Large intestine (tissue), 3 donors: ENCODE data around the gene P2RY6. TPM values are rescaled to one million over a fixed set of nuclear protein-coding genes. Genes with fewer than 3 reads are reported as not detected.

ENCODE experiments used
- DNase-seq, 2 donors: peaks; one replicate each; pipeline versions ENCODE4 v3.0.0 to v3.0.0-alpha.2; 2013
- H3K27ac ChIP-seq: one replicate; pipeline ENCODE4 v1.5.1; 2013; ENCODE audit warnings: low read length
- H3K27me3 ChIP-seq: 2 replicates; pipeline ENCODE4 v1.6.1; 2013; ENCODE audit warnings: low read length; ENCODE audit not compliant: control insufficient read depth, insufficient read depth
- H3K36me3 ChIP-seq: 2 replicates; pipeline ENCODE4 v1.6.1; 2013; ENCODE audit warnings: low read length; ENCODE audit not compliant: control insufficient read depth, insufficient read depth
- H3K4me1 ChIP-seq: one replicate; pipeline ENCODE4 v1.6.1; 2013; ENCODE audit warnings: low read length; ENCODE audit not compliant: control insufficient read depth, insufficient read depth
- H3K4me3 ChIP-seq: one replicate; pipeline ENCODE4 v1.5.1; 2013; ENCODE audit warnings: low read length
- H3K9me3 ChIP-seq: one replicate; pipeline ENCODE4 v1.6.1; 2013; ENCODE audit warnings: mild to moderate bottlenecking, low read depth, low read length, moderate library complexity; ENCODE audit not compliant: control insufficient read depth
- WGBS: methylation state at CpG from one replicate; pipeline ENCODE4 v1.1.5; 2013; ENCODE audit warnings: low lambda C conversion rate; ENCODE audit not compliant: insufficient coverage; 5-methylcytosine and 5-hydroxymethylcytosine counted together
- polyA plus RNA-seq: library from polyadenylated mRNA; unstranded; fragments of 120-200 nt; gene quantifications from one replicate; pipeline ENCODE4 v1.2.1, GENCODE V29; 2013

Gene P2RY6
- polyA plus RNA-seq, 1 donor = 19.9 TPM

- Histone ChIP-seq H3K27me3 (no peaks in the 10 kb centered on the region), H3K4me3 (no peak overlapping the region), H3K36me3 (no peaks in the 10 kb centered on the region), H3K9me3 (no peaks in the 10 kb centered on the region), H3K27ac (peak overlapping the region; percentile 92), H3K4me1 (peaks cover 53% of the 10 kb centered on the region)
- 94% methylated on average over 3 of the region's 5 CpGs for WGBS
- DNase-seq = peak; percentile 68 to 83
These were observed 8.5 kb downstream of the P2RY6 start for GRCh38 chr11:73280626-73281025.

DNA sequence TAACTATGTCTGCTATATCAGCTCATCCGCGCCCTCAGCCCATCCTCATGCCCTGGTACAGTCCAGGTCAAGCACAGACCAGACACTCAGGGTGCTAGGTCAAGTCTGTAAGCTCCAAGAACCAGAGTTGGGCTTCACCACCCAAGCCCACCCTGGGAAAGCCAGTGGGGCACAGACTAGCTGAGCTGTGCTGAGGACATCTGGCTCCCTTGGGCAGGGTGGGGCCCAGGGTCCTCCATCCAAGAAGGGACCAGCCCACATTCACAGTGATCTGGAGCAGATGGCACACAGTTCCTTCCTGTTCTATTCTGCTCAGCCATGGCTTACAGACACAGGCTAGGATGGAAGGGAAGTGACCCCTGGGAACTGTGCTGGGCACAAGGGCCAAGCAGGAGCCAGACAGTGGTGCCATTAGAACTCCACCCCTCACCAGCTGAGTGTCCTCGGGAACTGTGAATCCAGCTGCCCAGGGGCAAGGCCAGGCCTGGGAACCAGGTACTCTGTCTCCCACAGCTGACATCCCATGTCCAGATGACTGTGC lies 9.1 kb downstream of the P2RY6 start:
- H3K27me3 ChIP-seq = no peaks in the 10 kb centered on the region
- no peak for DNase-seq
- H3K27ac ChIP-seq = peak overlapping the region; percentile 92
- H3K9me3 ChIP-seq = no peaks in the 10 kb centered on the region
- H3K36me3 ChIP-seq = no peaks in the 10 kb centered on the region
- H3K4me3 ChIP-seq = no peak overlapping the region
- no CpG with 5 or more reads among the region's 3 CpGs for WGBS
- peaks cover 57% of the 10 kb centered on the region for H3K4me1 ChIP-seq

GRCh38 chr11:73281796-73282660 lies 9.9 kb downstream of the P2RY6 start:
- Histone ChIP-seq H3K36me3 (no peaks in the 10 kb centered on the region), H3K27me3 (no peaks in the 10 kb centered on the region), H3K4me1 (peaks cover 55% of the 10 kb centered on the region), H3K4me3 (no peak overlapping the region), H3K27ac (peak overlapping the region; percentile 92), H3K9me3 (no peaks in the 10 kb centered on the region)
- no peak for DNase-seq
- no CpG with 5 or more reads among the region's 3 CpGs for WGBS

GRCh38 chr11:73283276-73284000 lies 11.3 kb downstream of the P2RY6 start:
- H3K27ac ChIP-seq = peak overlapping the region; percentile 30
- H3K36me3 ChIP-seq = no peaks in the 10 kb centered on the region
- peak in 1 of 2 donors; percentile 65 for DNase-seq
- no peaks in the 10 kb centered on the region for H3K27me3 ChIP-seq
- H3K4me1 ChIP-seq = peaks cover 56% of the 10 kb centered on the region
- H3K9me3 ChIP-seq = no peaks in the 10 kb centered on the region
- H3K4me3 ChIP-seq = no peak overlapping the region
- 60% methylated on average over 2 of the region's 10 CpGs for WGBS

GRCh38 chr11:73284106-73284505 lies 12.0 kb downstream of the P2RY6 start:
- Histone ChIP-seq H3K27ac (peak overlapping the region; percentile 21), H3K4me3 (no peak overlapping the region), H3K9me3 (no peaks in the 10 kb centered on the region), H3K4me1 (peaks cover 63% of the 10 kb centered on the region), H3K36me3 (no peaks in the 10 kb centered on the region), H3K27me3 (no peaks in the 10 kb centered on the region)
- WGBS = no CpG with 5 or more reads among the region's 3 CpGs
- DNase-seq = no peak

- H3K4me3 ChIP-seq = no peak overlapping the region
- H3K9me3 ChIP-seq = no peaks in the 10 kb centered on the region
- H3K36me3 ChIP-seq = no peaks in the 10 kb centered on the region
- no peaks in the 10 kb centered on the region for H3K27me3 ChIP-seq
- peaks cover 64% of the 10 kb centered on the region for H3K4me1 ChIP-seq
- no peak for DNase-seq
- whole genome bisulfite sequencing = no CpG with 5 or more reads among the region's 1 CpG
- no peak overlapping the region for H3K27ac ChIP-seq
These were observed 13.6 kb downstream of the P2RY6 start for GRCh38 chr11:73285721-73286120.

DNA sequence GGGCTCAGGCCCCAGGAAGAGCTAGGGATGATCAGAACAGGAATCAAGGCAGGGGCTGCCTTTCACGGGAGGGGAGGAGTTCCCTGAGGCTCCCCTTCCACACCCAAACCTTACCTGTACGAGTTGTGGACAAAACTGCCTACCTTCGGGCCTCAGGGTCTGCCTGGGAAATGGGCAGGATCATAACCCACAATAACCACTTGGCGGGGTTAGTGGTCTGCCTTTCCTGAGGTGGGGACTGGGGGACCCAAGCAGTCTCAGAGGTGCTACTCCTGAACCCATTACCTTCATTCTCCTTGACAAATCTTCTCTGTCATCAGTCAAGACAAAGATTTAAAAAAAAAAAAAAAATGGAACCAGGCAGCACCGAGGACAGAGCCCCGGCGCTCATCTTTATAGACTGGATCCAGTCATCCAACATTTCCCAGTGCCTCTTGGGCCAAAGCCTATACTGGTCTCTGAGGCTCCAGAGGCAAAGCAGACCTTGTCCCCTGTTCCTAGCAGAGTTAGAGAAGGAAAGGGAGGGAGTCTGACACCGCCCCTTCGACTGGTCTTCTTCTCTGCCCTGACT lies 14.2 kb downstream of the P2RY6 start:
- peaks cover 64% of the 10 kb centered on the region for H3K4me1 ChIP-seq
- H3K36me3 ChIP-seq = no peaks in the 10 kb centered on the region

DNA sequence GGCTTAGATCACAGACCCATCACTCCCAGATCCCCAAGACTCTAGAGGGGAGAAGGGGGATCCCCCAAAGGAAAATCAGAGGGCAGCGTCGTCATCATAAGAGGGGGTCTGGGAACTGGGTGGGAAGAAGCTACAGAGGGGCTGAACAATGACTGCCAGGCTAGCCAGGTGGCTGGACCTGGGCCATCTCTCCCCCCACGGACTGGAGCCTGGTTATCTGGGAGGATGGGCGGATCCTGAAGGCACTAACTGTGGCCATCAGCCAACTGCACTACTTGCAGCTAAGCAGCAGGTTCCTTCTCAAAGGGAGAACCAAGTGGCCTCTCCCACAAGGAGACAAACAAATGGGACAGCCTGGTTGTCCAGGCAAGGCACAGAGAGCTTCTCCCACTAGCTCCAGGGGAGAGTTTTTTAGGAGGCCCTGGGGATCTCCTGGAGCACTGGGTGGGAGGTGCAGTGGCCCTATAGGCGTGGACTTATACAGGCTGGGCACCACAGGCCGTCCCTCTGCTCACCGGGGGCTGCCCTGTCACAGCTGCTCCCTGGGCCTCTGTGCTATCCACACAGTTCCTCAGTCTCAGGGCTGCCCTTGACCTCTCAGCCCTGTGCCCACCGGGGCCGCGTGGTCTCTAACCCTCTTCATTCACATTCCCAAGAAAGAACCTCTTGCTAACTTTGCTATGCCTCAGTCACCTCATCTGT lies 15.4 kb downstream of the P2RY6 start:
- Histone ChIP-seq H3K27me3 (no peaks in the 10 kb centered on the region), H3K36me3 (no peaks in the 10 kb centered on the region), H3K9me3 (no peaks in the 10 kb centered on the region), H3K4me3 (no peak overlapping the region), H3K27ac (peak overlapping the region; percentile 5), H3K4me1 (peaks cover 59% of the 10 kb centered on the region)
- no CpG with 5 or more reads among the region's 10 CpGs for WGBS
- no peak for DNase-seq

More for the DNA sequence above, 14.2 kb downstream of the P2RY6 start:
- H3K27me3 ChIP-seq = no peaks in the 10 kb centered on the region
- no peak overlapping the region for H3K27ac ChIP-seq
- H3K4me3 ChIP-seq = no peak overlapping the region
- no peaks in the 10 kb centered on the region for H3K9me3 ChIP-seq
- WGBS = no CpG with 5 or more reads among the region's 9 CpGs
- DNase-seq = no peak

DNA sequence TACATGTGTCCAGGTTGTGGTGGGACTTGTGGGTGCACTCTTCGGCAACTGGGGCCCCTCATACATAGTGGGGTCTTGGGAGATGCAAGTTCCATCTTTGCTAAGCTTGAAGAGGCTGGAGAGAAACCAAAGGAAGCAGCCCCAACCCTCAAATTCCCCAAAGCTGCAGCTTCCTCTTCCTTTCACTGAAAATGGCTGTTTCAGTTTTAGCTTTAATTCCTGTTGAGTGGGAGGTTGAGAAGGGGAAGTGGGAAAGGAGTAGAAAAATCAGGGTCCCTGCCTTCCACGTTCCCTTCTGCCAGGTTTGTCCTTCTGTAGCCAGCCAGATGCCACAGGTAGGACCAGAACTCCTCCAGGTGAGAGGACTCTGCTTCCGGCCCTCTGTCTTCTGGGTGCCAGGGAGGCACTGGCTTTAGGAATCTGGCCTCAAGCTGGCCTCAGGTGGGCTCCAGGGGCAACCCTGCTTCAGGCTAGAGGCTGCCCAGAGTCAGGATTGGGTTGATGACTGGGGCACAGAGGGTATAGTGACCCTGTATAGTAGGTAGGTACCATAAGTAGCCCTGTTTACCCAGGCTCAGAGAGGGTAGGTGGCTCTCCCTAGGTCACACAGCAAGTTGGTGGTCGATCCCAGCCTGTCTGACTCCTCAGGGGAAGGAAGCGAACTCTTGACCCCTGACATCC lies 16.2 kb downstream of the P2RY6 start:
- Histone ChIP-seq H3K27ac (peak overlapping the region; percentile 38), H3K4me3 (no peak overlapping the region), H3K27me3 (no peaks in the 10 kb centered on the region), H3K9me3 (no peaks in the 10 kb centered on the region), H3K4me1 (peaks cover 52% of the 10 kb centered on the region), H3K36me3 (no peaks in the 10 kb centered on the region)
- WGBS = no CpG with 5 or more reads among the region's 5 CpGs
- DNase-seq = no peak
